ENCODE measurements around the gene PRM2. TPM values are rescaled to one million over a fixed set of nuclear protein-coding genes. Genes with fewer than 3 reads are reported as not detected.

Gene PRM2
- total RNA-seq, 1 donor from 2014 or later = not detected

DNA sequence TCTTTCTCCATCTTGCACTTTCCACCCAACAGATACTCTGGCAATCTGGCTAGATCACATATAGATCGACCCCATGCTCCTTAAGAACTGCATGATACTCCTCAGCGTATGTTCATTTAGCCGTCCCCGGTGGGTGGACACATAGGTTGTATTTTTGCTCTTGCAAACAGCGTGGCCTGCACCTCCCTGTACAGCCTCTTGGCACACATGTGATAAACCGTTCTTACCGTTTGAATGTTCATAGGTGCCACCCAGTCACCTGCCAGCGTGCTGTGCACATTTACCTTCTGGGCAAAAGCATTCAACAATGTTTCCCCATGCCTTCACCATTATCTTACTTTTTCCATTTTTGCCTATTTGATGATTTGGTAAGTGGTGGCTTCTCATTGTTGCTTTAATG lies 13.4 kb downstream of the PRM2 start:
- H3K27me3 Mint-ChIP-seq (ENCODE audit: unreplicated experiment) = peaks cover 2% of the 10 kb centered on the region
- no peak overlapping the region for H3K27ac Mint-ChIP-seq (ENCODE audit: unreplicated experiment)
- H3K36me3 Mint-ChIP-seq (ENCODE audit: unreplicated experiment) = no peaks in the 10 kb centered on the region
- no peaks in the 10 kb centered on the region for H3K4me1 Mint-ChIP-seq (ENCODE audit: low read depth, unreplicated experiment)
- H3K4me3 Mint-ChIP-seq (ENCODE audit: unreplicated experiment) = no peak overlapping the region
- DNase-seq = no peak
- peaks cover 3% of the 10 kb centered on the region for H3K9me3 Mint-ChIP-seq (ENCODE audit: unreplicated experiment)
- TF ChIP-seq, protein P1, sequence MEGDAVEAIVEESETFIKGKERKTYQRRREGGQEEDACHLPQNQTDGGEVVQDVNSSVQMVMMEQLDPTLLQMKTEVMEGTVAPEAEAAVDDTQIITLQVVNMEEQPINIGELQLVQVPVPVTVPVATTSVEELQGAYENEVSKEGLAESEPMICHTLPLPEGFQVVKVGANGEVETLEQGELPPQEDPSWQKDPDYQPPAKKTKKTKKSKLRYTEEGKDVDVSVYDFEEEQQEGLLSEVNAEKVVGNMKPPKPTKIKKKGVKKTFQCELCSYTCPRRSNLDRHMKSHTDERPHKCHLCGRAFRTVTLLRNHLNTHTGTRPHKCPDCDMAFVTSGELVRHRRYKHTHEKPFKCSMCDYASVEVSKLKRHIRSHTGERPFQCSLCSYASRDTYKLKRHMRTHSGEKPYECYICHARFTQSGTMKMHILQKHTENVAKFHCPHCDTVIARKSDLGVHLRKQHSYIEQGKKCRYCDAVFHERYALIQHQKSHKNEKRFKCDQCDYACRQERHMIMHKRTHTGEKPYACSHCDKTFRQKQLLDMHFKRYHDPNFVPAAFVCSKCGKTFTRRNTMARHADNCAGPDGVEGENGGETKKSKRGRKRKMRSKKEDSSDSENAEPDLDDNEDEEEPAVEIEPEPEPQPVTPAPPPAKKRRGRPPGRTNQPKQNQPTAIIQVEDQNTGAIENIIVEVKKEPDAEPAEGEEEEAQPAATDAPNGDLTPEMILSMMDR (IDR thresholded peaks at IDR 0.05; ENCODE audit: partially characterized antibody, unreplicated experiment) = no peak

DNA sequence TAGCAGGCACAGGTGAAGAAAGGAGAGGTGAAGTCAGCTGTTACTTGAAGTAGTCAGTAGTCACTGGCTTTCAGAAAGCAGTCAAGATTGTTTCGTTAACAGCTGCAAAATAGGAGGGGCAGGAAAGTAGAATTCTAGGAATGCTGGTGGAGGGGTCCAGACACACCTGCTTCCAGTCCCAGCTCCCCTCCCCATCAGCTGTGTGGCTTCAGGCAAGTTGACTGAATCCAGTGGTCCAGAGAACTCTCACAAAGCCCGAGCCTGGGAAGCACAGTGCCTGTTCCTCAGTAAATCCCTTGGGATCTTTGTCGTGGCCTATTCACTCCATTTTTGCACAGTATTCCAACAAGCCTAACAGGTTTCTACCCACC lies 15.7 kb downstream of the PRM2 start:
- Mint-ChIP-seq H3K4me1 (ENCODE audit: low read depth, unreplicated experiment) (peaks cover 2% of the 10 kb centered on the region), H3K9me3 (ENCODE audit: unreplicated experiment) (peaks cover 9% of the 10 kb centered on the region), H3K27ac (ENCODE audit: unreplicated experiment) (no peak overlapping the region), H3K36me3 (ENCODE audit: unreplicated experiment) (no peaks in the 10 kb centered on the region), H3K4me3 (ENCODE audit: unreplicated experiment) (no peak overlapping the region), H3K27me3 (ENCODE audit: unreplicated experiment) (peaks cover 12% of the 10 kb centered on the region)
- TF ChIP-seq, protein P1 (IDR thresholded peaks at IDR 0.05; ENCODE audit: partially characterized antibody, unreplicated experiment) = no peak
- DNase-seq = no peak

DNA sequence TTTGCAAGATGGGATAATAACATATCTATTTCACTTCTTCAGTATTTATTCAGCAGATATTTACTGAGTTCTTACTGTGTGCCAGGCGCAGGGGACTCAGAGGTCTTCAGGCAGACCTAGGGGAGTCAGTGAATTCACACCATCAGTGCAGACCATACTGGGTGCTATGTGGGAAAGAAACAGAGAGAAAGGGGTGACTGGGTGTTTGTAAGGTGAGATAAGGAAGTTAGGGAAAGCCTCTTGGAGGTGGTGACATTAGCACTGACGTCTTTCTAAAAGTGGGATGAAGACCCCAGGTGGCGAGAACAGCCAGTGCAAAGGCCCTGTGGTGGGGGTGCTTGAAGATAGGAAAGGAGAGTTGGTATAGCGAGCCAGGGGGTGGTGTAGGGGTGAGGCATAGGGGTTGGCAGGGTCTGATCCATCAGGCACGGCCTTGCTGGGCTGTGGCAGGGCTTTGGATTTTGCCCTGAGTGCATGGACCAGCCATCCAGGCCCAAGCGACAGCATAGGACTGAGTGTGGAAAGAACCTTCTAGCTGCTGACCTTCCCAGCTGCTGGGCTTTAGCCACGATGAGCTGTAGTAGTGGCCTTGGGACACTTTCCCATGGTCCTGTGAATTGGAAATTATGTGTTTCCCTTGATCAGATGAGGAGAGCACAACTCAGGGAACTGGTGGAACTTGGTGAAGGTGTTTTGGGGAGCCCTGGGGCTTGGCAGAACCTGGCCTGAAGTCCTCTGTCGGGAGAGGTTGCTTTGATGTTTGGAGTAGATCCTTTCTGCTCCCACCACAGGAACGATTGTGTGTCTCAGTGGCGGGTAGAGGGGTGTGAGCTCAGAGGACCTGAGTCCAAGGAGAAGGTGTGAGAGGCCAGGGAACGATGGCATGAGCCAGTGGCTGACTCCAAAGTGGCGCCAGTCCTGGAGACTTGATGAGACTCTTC lies 16.4 kb downstream of the PRM2 start:
- Mint-ChIP-seq H3K9me3 (ENCODE audit: unreplicated experiment) (peaks cover 9% of the 10 kb centered on the region), H3K27ac (ENCODE audit: unreplicated experiment) (no peak overlapping the region), H3K36me3 (ENCODE audit: unreplicated experiment) (no peaks in the 10 kb centered on the region), H3K27me3 (ENCODE audit: unreplicated experiment) (peaks cover 12% of the 10 kb centered on the region), H3K4me1 (ENCODE audit: low read depth, unreplicated experiment) (peaks cover 2% of the 10 kb centered on the region), H3K4me3 (ENCODE audit: unreplicated experiment) (no peak overlapping the region)
- TF ChIP-seq, protein P1 (IDR thresholded peaks at IDR 0.05; ENCODE audit: partially characterized antibody, unreplicated experiment) = no peak
- DNase-seq = no peak

DNA sequence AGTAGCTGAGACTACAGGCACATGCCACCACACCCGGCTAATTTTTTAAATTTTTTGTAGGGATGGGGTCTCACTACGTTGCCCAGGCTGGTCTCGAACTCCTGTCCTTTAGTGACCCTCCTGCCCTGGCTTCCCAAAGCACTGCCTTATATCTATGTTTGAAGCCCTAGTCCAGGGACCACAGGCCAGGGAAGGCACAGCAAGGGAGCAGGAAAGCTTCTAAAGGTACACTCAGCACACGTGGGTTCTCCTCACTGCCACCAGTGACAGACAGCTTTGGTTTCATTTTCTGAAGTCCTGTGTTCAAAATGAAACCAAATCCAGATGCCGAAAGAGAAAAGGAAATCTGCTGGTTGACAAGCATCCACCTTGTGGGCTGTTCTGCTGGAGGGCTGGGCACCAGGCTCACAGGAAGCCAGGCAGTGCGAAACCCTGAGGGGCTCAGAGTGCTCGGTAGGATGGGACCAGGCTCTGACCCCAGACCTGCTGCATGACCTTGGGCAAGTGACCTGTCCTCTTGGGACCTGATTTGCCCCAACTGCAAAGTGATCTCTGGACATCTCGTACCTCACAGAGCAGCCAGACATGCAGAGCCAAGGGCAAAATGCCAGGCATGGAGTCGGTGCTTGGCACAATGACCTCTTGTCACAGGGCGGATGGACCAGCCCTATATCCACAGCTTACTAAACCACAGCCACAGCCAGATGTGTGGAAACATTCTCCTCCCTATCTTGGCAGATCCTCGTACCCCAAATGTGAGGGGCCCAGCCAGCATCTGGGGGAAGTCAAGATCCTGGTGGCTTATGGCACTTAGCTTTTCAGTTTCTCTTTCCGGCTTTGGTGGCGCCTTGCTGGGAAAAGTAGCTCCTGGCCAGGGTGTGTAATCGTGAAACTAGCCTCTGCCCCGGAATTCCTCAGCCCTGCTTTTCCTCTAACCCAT lies 17.5 kb downstream of the PRM2 start:
- Mint-ChIP-seq H3K4me3 (ENCODE audit: unreplicated experiment) (no peak overlapping the region), H3K36me3 (ENCODE audit: unreplicated experiment) (no peaks in the 10 kb centered on the region), H3K9me3 (ENCODE audit: unreplicated experiment) (peaks cover 9% of the 10 kb centered on the region), H3K27me3 (ENCODE audit: unreplicated experiment) (peaks cover 12% of the 10 kb centered on the region), H3K4me1 (ENCODE audit: low read depth, unreplicated experiment) (peaks cover 2% of the 10 kb centered on the region), H3K27ac (ENCODE audit: unreplicated experiment) (no peak overlapping the region)
- TF ChIP-seq, protein P1 (IDR thresholded peaks at IDR 0.05; ENCODE audit: partially characterized antibody, unreplicated experiment) = no peak
- no peak for DNase-seq

Data from glutamatergic neuron (in vitro differentiated cells).